HPDE6-E6E7 (cell line): ENCODE data around the gene MAP2K5.

Source experiments
- DNase-seq: peaks from one replicate; pipeline ENCODE4 v3.0.0; 2011; ENCODE audit warnings: missing footprints; ENCODE audit errors: extremely low spot score

The MAP2K5 gene

GRCh38 chr15:67521783-67522568, 20.5 kb upstream of the MAP2K5 start:
- no peak for DNase-seq

GRCh38 chr15:67523330-67523729, 19.2 kb upstream of the MAP2K5 start:
- DNase-seq: no peak

DNA sequence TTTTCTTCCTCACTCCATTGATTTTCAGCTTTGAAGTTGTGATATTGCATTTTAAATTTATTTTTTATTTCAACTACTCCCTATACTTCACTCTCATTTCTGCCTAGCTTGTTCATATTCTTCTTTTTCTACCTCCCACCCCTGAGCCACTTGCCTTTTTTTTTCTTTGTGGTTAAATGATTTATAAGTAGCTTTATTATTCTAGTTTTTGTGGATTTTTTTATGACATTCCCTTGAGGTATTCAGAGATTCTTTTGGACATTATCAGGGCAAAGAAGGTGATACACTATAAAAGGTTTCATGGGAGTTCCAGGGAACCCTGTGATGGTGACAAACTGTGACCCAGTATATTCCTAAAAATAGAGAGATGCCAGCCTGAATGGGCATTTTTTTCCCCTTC, 18.3 kb upstream of the MAP2K5 start:
- DNase-seq: no peak

- no peak for DNase-seq
Observed at GRCh38 chr15:67528513-67528912, 14.0 kb upstream of the MAP2K5 start.

DNA sequence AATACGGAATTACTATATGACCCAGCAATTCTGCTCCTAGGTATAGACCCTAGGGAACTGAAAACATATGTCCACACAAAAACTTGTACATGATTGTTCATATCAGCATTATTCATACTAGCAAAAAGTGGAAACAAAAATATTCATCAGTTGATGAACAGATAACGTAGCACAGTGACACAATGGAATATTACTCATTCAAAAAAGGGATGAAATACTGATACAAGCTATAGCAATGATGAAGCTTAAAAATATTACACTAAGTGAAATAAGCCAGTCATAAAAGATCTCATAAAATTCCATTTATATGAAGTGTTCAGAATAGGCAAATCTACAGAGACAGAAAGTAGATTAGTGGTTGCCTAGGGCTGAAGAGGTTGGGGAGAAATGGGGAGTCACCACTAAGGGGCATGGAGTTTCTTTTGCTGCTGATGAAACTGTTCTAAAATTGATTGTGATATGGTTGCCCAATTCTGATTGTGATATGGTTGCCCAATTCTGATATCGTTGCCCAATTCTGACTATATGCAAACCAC, 11.1 kb upstream of the MAP2K5 start:
- no peak for DNase-seq

- DNase-seq: no peak
Observed at GRCh38 chr15:67533873-67534272, 8.6 kb upstream of the MAP2K5 start.

DNA sequence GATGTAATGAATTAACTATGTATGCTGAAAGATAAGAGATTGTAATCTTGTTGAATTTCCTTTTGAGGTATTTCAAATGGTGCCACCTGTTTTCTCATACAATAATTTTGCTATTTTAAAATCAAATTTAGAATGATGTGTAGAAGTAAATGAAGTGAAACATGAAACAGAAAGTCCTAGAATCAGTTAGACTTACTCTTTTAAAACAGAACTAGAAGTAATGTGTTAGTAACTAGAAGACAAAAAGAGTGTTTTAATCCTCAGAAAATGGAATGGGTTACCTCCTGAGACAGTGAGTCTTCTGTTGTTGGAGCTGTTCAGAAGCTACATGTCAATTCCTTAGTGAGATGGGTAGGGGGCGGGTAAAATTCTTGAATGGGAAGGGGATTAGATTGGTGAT, 8.1 kb upstream of the MAP2K5 start:
- DNase-seq: no peak

DNA sequence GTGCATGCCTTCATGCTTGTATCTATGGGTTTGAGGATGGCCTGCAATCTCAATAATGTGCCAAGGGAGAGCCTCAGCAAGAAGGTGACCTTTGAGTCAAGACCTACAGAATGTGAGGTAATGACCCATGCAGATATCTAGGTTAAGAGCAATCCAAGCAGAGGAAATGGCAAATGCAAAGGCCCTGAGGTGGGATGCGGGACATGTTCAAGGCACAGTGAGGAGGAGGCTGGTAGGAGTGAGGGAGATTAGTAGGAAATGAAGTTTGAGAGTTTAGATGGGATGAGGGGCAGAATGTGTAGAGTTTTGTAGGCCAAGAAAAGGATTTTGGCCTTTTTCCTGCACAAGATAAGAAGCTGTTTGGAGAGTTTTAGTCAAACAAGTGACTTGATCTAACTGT, 4.7 kb upstream of the MAP2K5 start:
- no peak for DNase-seq

DNA sequence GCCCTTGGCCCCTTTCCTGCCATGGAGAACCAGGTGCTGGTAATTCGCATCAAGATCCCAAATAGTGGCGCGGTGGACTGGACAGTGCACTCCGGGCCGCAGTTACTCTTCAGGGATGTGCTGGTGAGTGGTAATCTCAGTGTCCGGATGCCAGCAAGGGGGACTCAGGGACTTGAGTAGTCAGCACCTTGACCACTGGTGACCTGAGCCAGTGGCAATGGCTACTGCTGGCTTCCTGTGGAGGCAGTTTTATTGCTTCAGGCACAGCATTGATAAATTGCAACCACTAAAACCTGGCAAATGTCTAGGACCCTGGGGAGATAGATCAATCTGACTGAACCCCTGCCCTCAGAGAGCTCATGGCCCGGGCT, 830 bp downstream of the MAP2K5 start:
- no peak for DNase-seq

GRCh38 chr15:67544475-67544874, 2.0 kb downstream of the MAP2K5 start:
- DNase-seq: no peak

- DNase-seq: no peak
Observed at GRCh38 chr15:67545864-67546263, 3.4 kb downstream of the MAP2K5 start.

- DNase-seq: no peak
Observed at GRCh38 chr15:67547064-67547463, 4.6 kb downstream of the MAP2K5 start.

GRCh38 chr15:67547836-67548235, 5.3 kb downstream of the MAP2K5 start:
- DNase-seq: no peak

DNA sequence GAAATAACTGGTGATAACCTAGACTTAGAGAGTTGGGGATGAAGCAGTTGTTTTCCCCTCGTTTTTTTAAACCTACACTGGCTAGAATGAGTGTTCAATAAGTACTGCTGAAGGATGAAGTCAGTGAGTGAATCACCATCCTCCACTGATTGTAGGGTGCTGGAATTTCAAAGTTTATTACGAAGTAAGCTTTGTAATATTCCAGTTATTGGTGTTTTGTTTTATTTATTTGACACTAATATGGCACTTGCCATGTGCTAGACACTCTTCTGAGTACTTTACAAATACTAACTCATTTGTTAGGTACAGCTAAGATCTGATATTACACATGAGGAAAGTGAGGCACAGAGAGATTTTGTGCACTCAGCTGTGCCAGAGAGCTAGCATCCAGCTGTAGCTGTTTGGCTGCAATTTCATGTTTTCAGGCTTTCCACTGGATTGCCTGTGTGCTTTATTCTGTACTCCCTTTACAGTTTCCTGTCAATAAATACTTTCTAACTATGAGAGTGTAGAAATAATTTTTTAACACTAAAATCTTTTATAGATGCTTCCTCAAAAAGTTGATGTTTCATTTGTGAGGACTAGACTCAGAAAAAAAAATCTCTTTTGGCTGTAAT, 5.8 kb downstream of the MAP2K5 start:
- no peak for DNase-seq

- no peak for DNase-seq
Observed at GRCh38 chr15:67548862-67549651, 6.6 kb downstream of the MAP2K5 start.

DNA sequence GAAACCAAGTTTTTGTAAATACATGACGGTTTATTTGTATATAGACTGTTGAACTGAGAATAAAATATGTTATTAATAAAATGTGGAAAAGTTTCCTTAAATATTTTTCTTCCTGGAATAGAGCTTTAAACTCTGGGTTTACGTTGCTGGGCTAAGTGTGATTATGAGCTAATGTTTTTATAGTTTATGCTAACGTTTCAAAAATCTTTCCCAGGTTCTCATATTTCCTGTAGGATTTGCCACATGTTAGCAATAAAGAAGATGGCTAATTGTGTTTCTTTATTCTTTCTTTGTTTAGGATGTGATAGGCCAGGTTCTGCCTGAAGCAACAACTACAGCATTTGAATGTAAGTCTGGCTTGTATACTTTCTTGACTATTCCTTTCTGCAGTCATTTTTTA, 7.2 kb downstream of the MAP2K5 start:
- DNase-seq: no peak

GRCh38 chr15:67550522-67550921, 8.0 kb downstream of the MAP2K5 start:
- no peak for DNase-seq

GRCh38 chr15:67551207-67551743, 8.8 kb downstream of the MAP2K5 start:
- DNase-seq: no peak

DNA sequence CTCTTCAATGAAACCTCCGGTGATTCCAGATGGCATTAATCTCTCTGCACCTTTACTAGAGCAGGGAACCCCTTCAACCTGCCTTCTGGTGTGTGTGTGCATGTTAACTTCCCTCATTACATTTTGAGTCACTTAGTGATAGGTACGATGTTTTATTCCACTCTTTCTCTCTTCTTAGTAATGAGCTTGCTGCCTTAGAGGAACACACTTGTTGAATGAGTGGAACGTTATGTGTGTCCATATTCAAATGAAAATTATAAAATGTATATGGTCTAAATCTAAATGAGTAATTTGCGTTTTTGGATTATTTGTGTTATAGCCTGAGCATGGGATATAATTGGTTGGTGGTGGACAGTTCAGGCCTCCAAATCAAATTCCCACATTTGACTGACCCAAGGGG, 12.1 kb downstream of the MAP2K5 start:
- DNase-seq: no peak

- no peak for DNase-seq
Observed at GRCh38 chr15:67556976-67557570, 14.6 kb downstream of the MAP2K5 start.

DNA sequence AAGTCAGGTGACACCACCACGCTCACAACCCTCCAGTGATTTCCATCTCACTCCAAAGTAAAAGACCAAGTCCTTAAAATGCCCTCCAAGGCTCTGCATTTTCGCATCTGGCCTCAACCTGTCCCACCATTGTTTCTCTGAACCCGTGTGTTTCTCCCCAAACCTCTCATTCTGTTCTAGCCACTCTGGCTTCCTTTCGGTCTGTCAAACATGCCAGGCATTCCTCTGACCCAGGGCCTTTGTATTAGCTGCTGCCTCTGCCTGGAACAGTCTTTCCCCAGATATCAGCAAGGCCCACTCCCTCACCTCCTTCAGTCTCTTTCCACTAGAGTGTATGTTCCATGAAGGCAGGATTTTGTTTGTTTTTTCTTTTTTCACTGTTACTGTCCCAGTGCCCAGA, 16.0 kb downstream of the MAP2K5 start:
- DNase-seq: no peak

GRCh38 chr15:67559158-67559557, 16.7 kb downstream of the MAP2K5 start:
- no peak for DNase-seq
